HepG2 (cell line): ENCODE data around the gene TEX35. TPM values are rescaled to one million over a fixed set of nuclear protein-coding genes. Genes with fewer than 3 reads are reported as not detected.

Experiments used
- HIVEP1 ChIP-seq: sonication (generic); formaldehyde crosslinking; IDR thresholded peaks from 2 replicates; pipeline ENCODE4 v1.4.0; 2020; ENCODE audit warnings: mild to moderate bottlenecking, missing genetic modification reagents
- HOXD1 ChIP-seq: sonication (generic); formaldehyde crosslinking; IDR thresholded peaks from 2 replicates; pipeline ENCODE4 v1.5.0; 2020; ENCODE audit warnings: missing genetic modification reagents
- JUND ChIP-seq: sonication (generic); formaldehyde crosslinking; IDR thresholded peaks from 2 replicates; pipeline ENCODE4 v1.8.0; 2022; ENCODE audit warnings: mild to moderate bottlenecking, missing genetic modification reagents
- PHF8 ChIP-seq: sonication (generic); formaldehyde crosslinking; IDR thresholded peaks from 2 replicates; pipeline ENCODE4 v1.5.0; 2020; ENCODE audit warnings: missing genetic modification reagents
- PPARG ChIP-seq: conservative IDR thresholded peaks from 2 replicates; pipeline ENCODE4 v1.6.1; 2016; ENCODE audit warnings: missing biosample characterization, missing genetic modification reagents
- SOX13 ChIP-seq, 3 experiments: fragments of 450-650 bp in 1 of 3; sonication (generic) in 1 of 3; formaldehyde crosslinking in 1 of 3; IDR thresholded peaks in 2 of 3; conservative IDR thresholded peaks in 1 of 3; 2 replicates each; pipeline versions ENCODE4 v1.5.0 to v1.6.1; 2016 to 2020; ENCODE audit warnings: antibody characterized with exemption in 1 of 3, mild to moderate bottlenecking in 1 of 3, missing compliant biosample characterization in 1 of 3, missing genetic modification reagents in 1 of 3, moderate library complexity in 1 of 3
- ZFAT ChIP-seq: sonication (generic); formaldehyde crosslinking; conservative IDR thresholded peaks from 2 replicates; pipeline ENCODE4 v1.8.1; 2023; ENCODE audit warnings: missing genetic modification reagents, inconsistent platforms
- ZNF24 ChIP-seq: fragments of 450-650 bp; IDR thresholded peaks from 2 replicates; pipeline ENCODE4 v1.6.1; 2017; ENCODE audit warnings: antibody characterized with exemption, mild to moderate bottlenecking
- ZNF253 ChIP-seq: sonication (generic); formaldehyde crosslinking; IDR thresholded peaks from 2 replicates; pipeline ENCODE4 v1.8.0; 2022; ENCODE audit warnings: mild to moderate bottlenecking, missing genetic modification reagents, borderline replicate concordance
- ZNF292 ChIP-seq: sonication (generic); formaldehyde crosslinking; IDR thresholded peaks from 2 replicates; pipeline ENCODE4 v1.8.1; 2022; ENCODE audit warnings: mild to moderate bottlenecking, low read depth, missing genetic modification reagents, borderline replicate concordance
- ZNF547 ChIP-seq: sonication (generic); formaldehyde crosslinking; IDR thresholded peaks from 2 replicates; pipeline ENCODE4 v1.5.1; 2020; ENCODE audit warnings: mild to moderate bottlenecking, missing genetic modification reagents
- ZNF761 ChIP-seq: sonication (generic); formaldehyde crosslinking; conservative IDR thresholded peaks from 2 replicates; pipeline ENCODE4 v1.4.0; 2020; ENCODE audit warnings: mild to moderate bottlenecking, missing genetic modification reagents
- polyA plus RNA-seq, 8 experiments: library from polyadenylated mRNA; depleted of rRNA in 3 of 8; stranded (reverse) in 7 of 8; unstranded in 1 of 8; fragments of >200 nt; fragmentation: Illumina TruSeq in 4 of 8; extraction: Trizol in 4 of 8; gene quantifications; 2 replicates each; pipeline versions ENCODE4 v1.2.1 to v1.2.3, GENCODE V29; 2011 to 2016; ENCODE audit warnings: low read depth in 4 of 8, missing spikeins in 1 of 8, mixed read lengths in 1 of 8; ENCODE audit not compliant: insufficient read depth in 1 of 8
- total RNA-seq, 5 experiments: library from RNA; depleted of rRNA; stranded (reverse); fragments of >200 nt; fragmentation: Illumina TruSeq; extraction: Trizol; gene quantifications; 2 replicates each; pipeline ENCODE4 v1.2.3, GENCODE V29; 2016; ENCODE audit warnings: low read depth in 1 of 5
- TF ChIP-seq, protein P1 (sequence below): sonication (generic); formaldehyde crosslinking; IDR thresholded peaks from 2 replicates; pipeline ENCODE4 v1.4.0; 2020; ENCODE audit warnings: missing genetic modification reagents
- TF ChIP-seq, protein P2 (sequence below): IDR thresholded peaks from 2 replicates; pipeline ENCODE4 v1.6.1; 2012; ENCODE audit warnings: low read depth, low read length, improper control_type of control experiment
- TF ChIP-seq, protein P3 (sequence below): IDR thresholded peaks from 2 replicates; pipeline ENCODE4 v1.6.1; 2016
- TF ChIP-seq, protein P4 (sequence below): IDR thresholded peaks from 2 replicates; pipeline ENCODE4 v1.6.1; 2016; ENCODE audit warnings: low read depth, missing genetic modification reagents, missing compliant biosample characterization

The TEX35 gene
- total and polyA plus RNA-seq, 2 of the 13 experiments (the other 11 are each of a cell fraction or from before 2014, with no cell fraction given): not detected

DNA sequence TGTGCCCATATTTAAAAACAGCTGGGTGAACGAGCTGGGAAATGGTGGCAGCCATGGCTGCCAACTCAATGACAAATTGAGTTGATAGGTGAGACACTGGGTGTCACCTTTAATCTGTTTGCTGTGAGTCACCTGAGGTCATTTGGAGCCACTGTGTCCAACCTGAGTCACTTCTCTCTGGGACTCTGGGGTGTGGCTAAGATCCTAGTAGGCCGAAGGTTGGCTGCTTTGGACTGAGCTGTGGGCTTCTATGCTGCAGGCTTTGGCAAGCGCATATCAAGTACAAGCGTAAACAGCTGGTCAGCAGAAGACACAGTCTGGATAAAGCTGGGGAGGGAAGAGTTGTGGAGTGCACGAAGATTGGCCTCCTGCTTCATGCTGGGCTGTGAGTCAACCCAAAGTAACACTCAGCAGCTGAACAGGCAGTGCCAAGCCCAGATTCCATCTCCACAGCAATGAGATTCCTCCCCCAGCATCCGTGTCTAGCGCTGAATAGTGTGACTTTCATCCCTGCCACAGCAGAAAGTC, 24.0 kb downstream of the TEX35 start (continued):
- TF ChIP-seq, protein P1, sequence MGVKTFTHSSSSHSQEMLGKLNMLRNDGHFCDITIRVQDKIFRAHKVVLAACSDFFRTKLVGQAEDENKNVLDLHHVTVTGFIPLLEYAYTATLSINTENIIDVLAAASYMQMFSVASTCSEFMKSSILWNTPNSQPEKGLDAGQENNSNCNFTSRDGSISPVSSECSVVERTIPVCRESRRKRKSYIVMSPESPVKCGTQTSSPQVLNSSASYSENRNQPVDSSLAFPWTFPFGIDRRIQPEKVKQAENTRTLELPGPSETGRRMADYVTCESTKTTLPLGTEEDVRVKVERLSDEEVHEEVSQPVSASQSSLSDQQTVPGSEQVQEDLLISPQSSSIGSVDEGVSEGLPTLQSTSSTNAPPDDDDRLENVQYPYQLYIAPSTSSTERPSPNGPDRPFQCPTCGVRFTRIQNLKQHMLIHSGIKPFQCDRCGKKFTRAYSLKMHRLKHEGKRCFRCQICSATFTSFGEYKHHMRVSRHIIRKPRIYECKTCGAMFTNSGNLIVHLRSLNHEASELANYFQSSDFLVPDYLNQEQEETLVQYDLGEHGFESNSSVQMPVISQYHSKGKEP (CRISPR knock-in tag): no peak
- TF ChIP-seq ZNF24: no peak
- TF ChIP-seq ZFAT: no peak
- no peak for TF ChIP-seq HIVEP1 (CRISPR knock-in tag)
- TF ChIP-seq PHF8: no peak
- TF ChIP-seq SOX13 (IDR thresholded peaks at IDR 0.05): no peak
- peak in 1 of 2 experiments; percentile 12; a peak in 1 of 4 replicates for TF ChIP-seq SOX13 (CRISPR knock-in tag; conservative IDR thresholded peaks at IDR 0.05 in 1 of 2, IDR thresholded peaks at IDR 0.05 in 1 of 2)
- TF ChIP-seq JUND: no peak
- TF ChIP-seq, protein P2, sequence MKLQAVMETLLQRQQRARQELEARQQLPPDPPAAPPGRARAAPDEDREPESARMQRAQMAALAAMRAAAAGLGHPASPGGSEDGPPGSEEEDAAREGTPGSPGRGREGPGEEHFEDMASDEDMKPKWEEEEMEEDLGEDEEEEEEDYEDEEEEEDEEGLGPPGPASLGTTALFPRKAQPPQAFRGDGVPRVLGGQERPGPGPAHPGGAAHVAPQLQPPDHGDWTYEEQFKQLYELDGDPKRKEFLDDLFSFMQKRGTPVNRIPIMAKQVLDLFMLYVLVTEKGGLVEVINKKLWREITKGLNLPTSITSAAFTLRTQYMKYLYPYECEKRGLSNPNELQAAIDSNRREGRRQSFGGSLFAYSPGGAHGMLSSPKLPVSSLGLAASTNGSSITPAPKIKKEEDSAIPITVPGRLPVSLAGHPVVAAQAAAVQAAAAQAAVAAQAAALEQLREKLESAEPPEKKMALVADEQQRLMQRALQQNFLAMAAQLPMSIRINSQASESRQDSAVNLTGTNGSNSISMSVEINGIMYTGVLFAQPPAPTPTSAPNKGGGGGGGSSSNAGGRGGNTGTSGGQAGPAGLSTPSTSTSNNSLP: 0 out of 2 replicates have a peak, but pooled peaks have one; percentile 22
- TF ChIP-seq ZNF547 (CRISPR knock-in tag): no peak
- 0 out of 2 replicates have a peak, but pooled peaks have one; percentile 41 for TF ChIP-seq HOXD1
- peak; percentile 90 for TF ChIP-seq PPARG (CRISPR knock-in tag)
- TF ChIP-seq, protein P3, sequence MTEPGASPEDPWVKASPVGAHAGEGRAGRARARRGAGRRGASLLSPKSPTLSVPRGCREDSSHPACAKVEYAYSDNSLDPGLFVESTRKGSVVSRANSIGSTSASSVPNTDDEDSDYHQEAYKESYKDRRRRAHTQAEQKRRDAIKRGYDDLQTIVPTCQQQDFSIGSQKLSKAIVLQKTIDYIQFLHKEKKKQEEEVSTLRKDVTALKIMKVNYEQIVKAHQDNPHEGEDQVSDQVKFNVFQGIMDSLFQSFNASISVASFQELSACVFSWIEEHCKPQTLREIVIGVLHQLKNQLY (CRISPR knock-in tag): no peak
- 0 out of 2 replicates have a peak, but pooled peaks have one; percentile 13 for TF ChIP-seq ZNF292 (CRISPR knock-in tag)
- TF ChIP-seq ZNF253 (CRISPR knock-in tag): no peak
- no peak for TF ChIP-seq ZNF761
- TF ChIP-seq, protein P4, sequence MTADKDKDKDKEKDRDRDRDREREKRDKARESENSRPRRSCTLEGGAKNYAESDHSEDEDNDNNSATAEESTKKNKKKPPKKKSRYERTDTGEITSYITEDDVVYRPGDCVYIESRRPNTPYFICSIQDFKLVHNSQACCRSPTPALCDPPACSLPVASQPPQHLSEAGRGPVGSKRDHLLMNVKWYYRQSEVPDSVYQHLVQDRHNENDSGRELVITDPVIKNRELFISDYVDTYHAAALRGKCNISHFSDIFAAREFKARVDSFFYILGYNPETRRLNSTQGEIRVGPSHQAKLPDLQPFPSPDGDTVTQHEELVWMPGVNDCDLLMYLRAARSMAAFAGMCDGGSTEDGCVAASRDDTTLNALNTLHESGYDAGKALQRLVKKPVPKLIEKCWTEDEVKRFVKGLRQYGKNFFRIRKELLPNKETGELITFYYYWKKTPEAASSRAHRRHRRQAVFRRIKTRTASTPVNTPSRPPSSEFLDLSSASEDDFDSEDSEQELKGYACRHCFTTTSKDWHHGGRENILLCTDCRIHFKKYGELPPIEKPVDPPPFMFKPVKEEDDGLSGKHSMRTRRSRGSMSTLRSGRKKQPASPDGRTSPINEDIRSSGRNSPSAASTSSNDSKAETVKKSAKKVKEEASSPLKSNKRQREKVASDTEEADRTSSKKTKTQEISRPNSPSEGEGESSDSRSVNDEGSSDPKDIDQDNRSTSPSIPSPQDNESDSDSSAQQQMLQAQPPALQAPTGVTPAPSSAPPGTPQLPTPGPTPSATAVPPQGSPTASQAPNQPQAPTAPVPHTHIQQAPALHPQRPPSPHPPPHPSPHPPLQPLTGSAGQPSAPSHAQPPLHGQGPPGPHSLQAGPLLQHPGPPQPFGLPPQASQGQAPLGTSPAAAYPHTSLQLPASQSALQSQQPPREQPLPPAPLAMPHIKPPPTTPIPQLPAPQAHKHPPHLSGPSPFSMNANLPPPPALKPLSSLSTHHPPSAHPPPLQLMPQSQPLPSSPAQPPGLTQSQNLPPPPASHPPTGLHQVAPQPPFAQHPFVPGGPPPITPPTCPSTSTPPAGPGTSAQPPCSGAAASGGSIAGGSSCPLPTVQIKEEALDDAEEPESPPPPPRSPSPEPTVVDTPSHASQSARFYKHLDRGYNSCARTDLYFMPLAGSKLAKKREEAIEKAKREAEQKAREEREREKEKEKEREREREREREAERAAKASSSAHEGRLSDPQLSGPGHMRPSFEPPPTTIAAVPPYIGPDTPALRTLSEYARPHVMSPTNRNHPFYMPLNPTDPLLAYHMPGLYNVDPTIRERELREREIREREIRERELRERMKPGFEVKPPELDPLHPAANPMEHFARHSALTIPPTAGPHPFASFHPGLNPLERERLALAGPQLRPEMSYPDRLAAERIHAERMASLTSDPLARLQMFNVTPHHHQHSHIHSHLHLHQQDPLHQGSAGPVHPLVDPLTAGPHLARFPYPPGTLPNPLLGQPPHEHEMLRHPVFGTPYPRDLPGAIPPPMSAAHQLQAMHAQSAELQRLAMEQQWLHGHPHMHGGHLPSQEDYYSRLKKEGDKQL (CRISPR knock-in tag): no peak
